ENCODE measurements around the gene UCN.

GRCh38 chr2:27303093-27304025 is 4.9 kb downstream of the UCN start:
- TF ChIP-seq POLR2A (IDR thresholded peaks at IDR 0.05; ENCODE audit: low read depth, low read length) (no peak), POLR2AphosphoS5 (IDR thresholded peaks at IDR 0.05; ENCODE audit: low read depth, low read length) (no peak), TAF1 (IDR thresholded peaks at IDR 0.05; ENCODE audit: borderline replicate concordance, low read depth, low read length) (no peak)
